HEK293 (cell line): ENCODE data around the gene NANS.

Experiments
- CTCF ChIA-PET: fragments of 350-600 bp; formaldehyde crosslinking; extraction: SDS; loops from one replicate; lab custom pipeline; 2021; ENCODE audit warnings: antibody characterized with exemption; lab: Yijun Ruan, JAX
- POLR2A ChIA-PET: fragments of 300-600 bp; formaldehyde crosslinking; extraction: SDS; loops from one replicate; lab custom pipeline; 2020; ENCODE audit warnings: antibody characterized with exemption, inconsistent platforms; lab: Yijun Ruan, JAX
- H3K27ac ChIP-seq: fragments of 200-500 bp; sonication (Bioruptor generic); 2 replicates; pipeline ENCODE4 v1.5.1; 2014; ENCODE audit warnings: low read depth, low read length, control low read depth, inconsistent platforms; ENCODE audit errors: extremely low read depth
- H3K36me3 ChIP-seq, 2 experiments: fragments of 200-500 bp in 1 of 2; sonication (Bioruptor generic) in 1 of 2; 1 replicate in 1 of 2; 2 replicates in 1 of 2; pipeline ENCODE4 v1.5.1; 2014 to 2017; ENCODE audit warnings: inconsistent platforms in 2 of 2, low read length in 2 of 2; ENCODE audit not compliant: control insufficient read depth in 2 of 2, insufficient read depth in 1 of 2
- H3K4me1 ChIP-seq: fragments of 200-500 bp; sonication (Bioruptor generic); 2 replicates; pipeline ENCODE4 v1.5.1; 2014; ENCODE audit warnings: mild to moderate bottlenecking, low read length, inconsistent platforms; ENCODE audit not compliant: control insufficient read depth, insufficient read depth
- H3K4me3 ChIP-seq: 2 replicates; pipeline ENCODE4 v1.5.1; 2011; ENCODE audit warnings: low read depth, mild to moderate bottlenecking, control low read depth, low read length, moderate library complexity
- H3K9me3 ChIP-seq: fragments of 200-500 bp; sonication (Bioruptor generic); 2 replicates; pipeline ENCODE4 v1.5.1; 2014; ENCODE audit warnings: low read depth, low read length, inconsistent platforms; ENCODE audit not compliant: control insufficient read depth, insufficient read depth
- ATF2 ChIP-seq: fragments of 450-650 bp; formaldehyde crosslinking; IDR thresholded peaks from 2 replicates; pipeline ENCODE4 v1.5.1; 2016; ENCODE audit warnings: missing biosample characterization, missing genetic modification characterization, low read depth
- BCL11A ChIP-seq: fragments of 450-650 bp; formaldehyde crosslinking; IDR thresholded peaks from 2 replicates; pipeline ENCODE4 v1.5.1; 2016; ENCODE audit warnings: low read depth, missing biosample characterization, missing genetic modification characterization
- KLF8 ChIP-seq: fragments of 450-650 bp; formaldehyde crosslinking; IDR thresholded peaks from 2 replicates; pipeline ENCODE4 v1.5.1; 2016; ENCODE audit warnings: missing biosample characterization, missing genetic modification characterization
- MZF1 ChIP-seq: fragments of 450-650 bp; formaldehyde crosslinking; IDR thresholded peaks from 2 replicates; pipeline ENCODE4 v1.5.1; 2017; ENCODE audit warnings: missing biosample characterization, missing genetic modification characterization, borderline replicate concordance
- OSR2 ChIP-seq: fragments of 450-650 bp; formaldehyde crosslinking; IDR thresholded peaks from 2 replicates; pipeline ENCODE4 v1.5.1; 2016; ENCODE audit warnings: missing biosample characterization, missing genetic modification characterization
- PBX3 ChIP-seq: sonication (generic); formaldehyde crosslinking; IDR thresholded peaks from 2 replicates; pipeline ENCODE4 v1.8.1; 2022; ENCODE audit warnings: mild to moderate bottlenecking, moderate library complexity, missing genetic modification reagents
- REST ChIP-seq: fragments of 450-650 bp; formaldehyde crosslinking; IDR thresholded peaks from 2 replicates; pipeline ENCODE4 v1.5.1; 2016; ENCODE audit warnings: missing biosample characterization, missing genetic modification characterization
- SP2 ChIP-seq: fragments of 450-650 bp; formaldehyde crosslinking; IDR thresholded peaks from 2 replicates; pipeline ENCODE4 v1.5.1; 2016; ENCODE audit warnings: missing biosample characterization, missing genetic modification characterization
- ZEB2 ChIP-seq: fragments of 450-650 bp; formaldehyde crosslinking; IDR thresholded peaks from 2 replicates; pipeline ENCODE4 v1.5.1; 2016; ENCODE audit warnings: missing biosample characterization, missing genetic modification characterization
- ZNF10 ChIP-seq: fragments of 450-650 bp; formaldehyde crosslinking; IDR thresholded peaks from 2 replicates; pipeline ENCODE4 v1.5.1; 2017; ENCODE audit warnings: missing biosample characterization, missing genetic modification characterization
- ZNF169 ChIP-seq: fragments of 450-650 bp; formaldehyde crosslinking; IDR thresholded peaks from 2 replicates; pipeline ENCODE4 v1.5.1; 2016; ENCODE audit warnings: missing biosample characterization, missing genetic modification characterization
- ZNF18 ChIP-seq: fragments of 450-650 bp; formaldehyde crosslinking; IDR thresholded peaks from 2 replicates; pipeline ENCODE4 v1.5.1; 2016; ENCODE audit warnings: missing biosample characterization, missing genetic modification characterization
- ZNF19 ChIP-seq: fragments of 450-650 bp; formaldehyde crosslinking; IDR thresholded peaks from 2 replicates; pipeline ENCODE4; 2016; ENCODE audit warnings: missing biosample characterization, missing genetic modification characterization, low read depth
- ZNF341 ChIP-seq: fragments of 450-650 bp; formaldehyde crosslinking; IDR thresholded peaks from 2 replicates; pipeline ENCODE4; 2016; ENCODE audit warnings: low read depth, missing biosample characterization, missing genetic modification characterization
- ZNF362 ChIP-seq: fragments of 450-650 bp; formaldehyde crosslinking; IDR thresholded peaks from 2 replicates; pipeline ENCODE4 v1.5.1; 2016; ENCODE audit warnings: missing biosample characterization, missing genetic modification characterization
- ZNF366 ChIP-seq: fragments of 450-650 bp; formaldehyde crosslinking; conservative IDR thresholded peaks from 2 replicates; pipeline ENCODE4 v1.5.1; 2016; ENCODE audit warnings: missing biosample characterization, missing genetic modification characterization
- ZNF404 ChIP-seq: fragments of 450-650 bp; formaldehyde crosslinking; IDR thresholded peaks from 2 replicates; pipeline ENCODE4 v1.5.1; 2017; ENCODE audit warnings: missing biosample characterization, missing genetic modification characterization
- ZNF510 ChIP-seq: fragments of 450-650 bp; formaldehyde crosslinking; IDR thresholded peaks from 2 replicates; pipeline ENCODE4 v1.5.1; 2018; ENCODE audit warnings: mild to moderate bottlenecking, missing genetic modification characterization, missing biosample characterization; ENCODE audit not compliant: insufficient replicate concordance
- ZNF549 ChIP-seq: fragments of 450-650 bp; IDR thresholded peaks from 2 replicates; pipeline ENCODE4 v1.5.1; 2018; ENCODE audit warnings: missing biosample characterization, missing genetic modification characterization, mild to moderate bottlenecking, inconsistent platforms, moderate library complexity
- ZNF654 ChIP-seq: fragments of 450-650 bp; formaldehyde crosslinking; IDR thresholded peaks from 2 replicates; pipeline ENCODE4 v1.5.1; 2016; ENCODE audit warnings: low read depth, missing biosample characterization, missing genetic modification characterization
- ZNF670 ChIP-seq: fragments of 450-650 bp; formaldehyde crosslinking; IDR thresholded peaks from 2 replicates; pipeline ENCODE4 v1.5.1; 2016; ENCODE audit warnings: missing biosample characterization, missing genetic modification characterization, low read depth
- ZNF747 ChIP-seq: fragments of 450-650 bp; formaldehyde crosslinking; IDR thresholded peaks from 2 replicates; pipeline ENCODE4 v1.5.1; 2016; ENCODE audit warnings: missing biosample characterization, missing genetic modification characterization
- ZNF830 ChIP-seq: fragments of 450-650 bp; IDR thresholded peaks from 2 replicates; pipeline ENCODE4 v1.5.0; 2018; ENCODE audit warnings: missing biosample characterization, missing genetic modification characterization, low read depth, mild to moderate bottlenecking, moderate library complexity
- ZSCAN4 ChIP-seq: fragments of 450-650 bp; formaldehyde crosslinking; IDR thresholded peaks from 2 replicates; pipeline ENCODE4 v1.5.1; 2017; ENCODE audit warnings: missing biosample characterization, missing genetic modification characterization
- ZXDB ChIP-seq: fragments of 450-650 bp; formaldehyde crosslinking; IDR thresholded peaks from 2 replicates; pipeline ENCODE4 v1.5.1; 2016; ENCODE audit warnings: missing biosample characterization, missing genetic modification characterization

Gene NANS

GRCh38 chr9:98045234-98046179, 11.0 kb upstream of the NANS start:
- no peak overlapping the region for H3K27ac ChIP-seq
- CTCF ChIA-PET = interaction anchor here (0.7 to 1.5 kb wide), 2 partner anchors 14 to 374 kb away, joined by 3 to 4 read pairs; no protein-coding TSS in a partner anchor
- H3K4me3 ChIP-seq = no peak overlapping the region

GRCh38 chr9:98046180-98046543, 10.4 kb upstream of the NANS start:
- Histone ChIP-seq H3K4me3 (no peak overlapping the region), H3K27ac (no peak overlapping the region), H3K9me3 (no peaks in the 10 kb centered on the region), H3K4me1 (no peaks in the 10 kb centered on the region), H3K36me3 (no peaks in the 10 kb centered on the region)
- ChIA-PET CTCF (interaction anchor here (0.6 to 2.1 kb wide), 4 partner anchors 12 to 373 kb away, joined by 3 to 13 read pairs (median 4); no protein-coding TSS in a partner anchor), POLR2A (no interaction called here)
- TF ChIP-seq ZNF18 = no peak
- TF ChIP-seq ZNF169 (tag by site-specific recombination) = no peak
- no peak for TF ChIP-seq REST (tag by site-specific recombination)
- no peak for TF ChIP-seq ZNF404
- TF ChIP-seq OSR2 (tag by site-specific recombination) = no peak
- TF ChIP-seq ZNF654 = no peak
- no peak for TF ChIP-seq ZSCAN4
- TF ChIP-seq ZNF366 (tag by site-specific recombination) = no peak
- TF ChIP-seq ZNF362 = no peak

More at GRCh38 chr9:98045234-98046179, 11.0 kb upstream of the NANS start:
- no peak for TF ChIP-seq ZNF747 (tag by site-specific recombination)
- 0 out of 2 replicates have a peak, but pooled peaks have one; percentile 27 for TF ChIP-seq ZXDB (tag by site-specific recombination)
- no peak; the same call in 1 of the 2 replicates for TF ChIP-seq MZF1 (tag by site-specific recombination)
- TF ChIP-seq ZNF341 (tag by site-specific recombination) = no peak
- no peak for TF ChIP-seq PBX3 (CRISPR knock-in tag)
- no peak for TF ChIP-seq ZNF10
- TF ChIP-seq KLF8 (tag by site-specific recombination) = no peak
- TF ChIP-seq ZNF549 (tag by site-specific recombination) = no peak
- TF ChIP-seq SP2 (tag by site-specific recombination) = peak; percentile 52
- TF ChIP-seq ZNF670 = no peak
- TF ChIP-seq ZNF510 = no peak
- TF ChIP-seq ATF2 = no peak
- no peak for TF ChIP-seq ZNF19 (tag by site-specific recombination)
- TF ChIP-seq ZNF830 (tag by site-specific recombination) = no peak
- TF ChIP-seq BCL11A (tag by site-specific recombination) = no peak
- TF ChIP-seq ZEB2 (tag by site-specific recombination) = no peak
- POLR2A ChIA-PET = interaction anchor here (2.9 kb wide), 1 partner anchor 11 kb away, joined by 11 read pairs; the partner anchor contains the start of gene NANS
- Histone ChIP-seq H3K9me3 (no peaks in the 10 kb centered on the region), H3K4me1 (no peaks in the 10 kb centered on the region), H3K36me3 (no peaks in the 10 kb centered on the region)
